Measurements from ENCODE around the gene NRIP1.

DNA sequence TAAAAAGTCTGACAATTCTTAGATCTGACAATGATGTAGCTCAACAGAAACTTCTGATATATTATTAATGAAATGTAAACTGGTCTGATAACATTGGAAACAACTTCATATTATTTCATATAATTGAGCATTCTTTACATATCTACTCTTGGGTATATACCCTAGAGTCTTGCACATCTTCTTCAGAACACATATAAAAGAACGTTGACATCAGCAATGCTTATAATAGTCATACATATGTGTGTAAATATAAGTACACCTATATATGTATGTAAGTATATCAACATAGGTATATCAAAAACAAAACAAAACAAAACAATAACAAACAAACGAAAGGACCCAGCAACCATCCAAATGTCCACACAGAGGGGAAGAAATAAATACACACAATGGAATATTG, 38.4 kb downstream of the NRIP1 start:
- TF ChIP-seq, protein P1, sequence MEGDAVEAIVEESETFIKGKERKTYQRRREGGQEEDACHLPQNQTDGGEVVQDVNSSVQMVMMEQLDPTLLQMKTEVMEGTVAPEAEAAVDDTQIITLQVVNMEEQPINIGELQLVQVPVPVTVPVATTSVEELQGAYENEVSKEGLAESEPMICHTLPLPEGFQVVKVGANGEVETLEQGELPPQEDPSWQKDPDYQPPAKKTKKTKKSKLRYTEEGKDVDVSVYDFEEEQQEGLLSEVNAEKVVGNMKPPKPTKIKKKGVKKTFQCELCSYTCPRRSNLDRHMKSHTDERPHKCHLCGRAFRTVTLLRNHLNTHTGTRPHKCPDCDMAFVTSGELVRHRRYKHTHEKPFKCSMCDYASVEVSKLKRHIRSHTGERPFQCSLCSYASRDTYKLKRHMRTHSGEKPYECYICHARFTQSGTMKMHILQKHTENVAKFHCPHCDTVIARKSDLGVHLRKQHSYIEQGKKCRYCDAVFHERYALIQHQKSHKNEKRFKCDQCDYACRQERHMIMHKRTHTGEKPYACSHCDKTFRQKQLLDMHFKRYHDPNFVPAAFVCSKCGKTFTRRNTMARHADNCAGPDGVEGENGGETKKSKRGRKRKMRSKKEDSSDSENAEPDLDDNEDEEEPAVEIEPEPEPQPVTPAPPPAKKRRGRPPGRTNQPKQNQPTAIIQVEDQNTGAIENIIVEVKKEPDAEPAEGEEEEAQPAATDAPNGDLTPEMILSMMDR (IDR thresholded peaks at IDR 0.05 in 4 of 5, conservative IDR thresholded peaks at IDR 0.05 in 1 of 5), result no peak
- no peak for TF ChIP-seq POLR2A (IDR thresholded peaks at IDR 0.05)

All from gastrocnemius medialis (tissue), 4 donors.